Activated naive CD8-positive, alpha-beta T cell treated with anti-CD3 and anti-CD28 coated beads for 36 hours (primary cell): ENCODE measurements around the gene KRT39. TPM values are rescaled to one million over a fixed set of nuclear protein-coding genes. Genes with fewer than 3 reads are reported as not detected.
"Not testable (repeated sequence)": the region's sequence is repeated elsewhere in the genome, so short reads cannot be mapped to it uniquely, and the experiment has no call there.

ENCODE experiments used
- DNase-seq: peaks from one replicate; pipeline ENCODE4 v3.0.0; 2021
- H3K27ac Mint-ChIP-seq: one replicate; pipeline ENCODE4 v1.8.0; 2022; ENCODE audit warnings: mild to moderate bottlenecking, moderate library complexity, mixed read lengths
- H3K27me3 Mint-ChIP-seq: one replicate; pipeline ENCODE4 v1.8.0; 2022; ENCODE audit warnings: mild to moderate bottlenecking, mixed read lengths
- H3K36me3 Mint-ChIP-seq: one replicate; pipeline ENCODE4 v1.8.0; 2021; ENCODE audit warnings: mild to moderate bottlenecking, mixed read lengths
- H3K4me1 Mint-ChIP-seq: one replicate; pipeline ENCODE4 v1.8.0; 2021; ENCODE audit warnings: mixed read lengths
- H3K4me3 Mint-ChIP-seq: one replicate; pipeline ENCODE4 v1.8.0; 2022; ENCODE audit warnings: mild to moderate bottlenecking, moderate library complexity, mixed read lengths
- H3K9me3 Mint-ChIP-seq: one replicate; pipeline ENCODE4 v1.8.0; 2022; ENCODE audit warnings: mixed read lengths
- total RNA-seq, 2 experiments: library from RNA; stranded (reverse); gene quantifications; one replicate each; pipeline ENCODE4 v1.2.3, GENCODE V29; 2021

The KRT39 gene
- total RNA-seq: not detected

DNA sequence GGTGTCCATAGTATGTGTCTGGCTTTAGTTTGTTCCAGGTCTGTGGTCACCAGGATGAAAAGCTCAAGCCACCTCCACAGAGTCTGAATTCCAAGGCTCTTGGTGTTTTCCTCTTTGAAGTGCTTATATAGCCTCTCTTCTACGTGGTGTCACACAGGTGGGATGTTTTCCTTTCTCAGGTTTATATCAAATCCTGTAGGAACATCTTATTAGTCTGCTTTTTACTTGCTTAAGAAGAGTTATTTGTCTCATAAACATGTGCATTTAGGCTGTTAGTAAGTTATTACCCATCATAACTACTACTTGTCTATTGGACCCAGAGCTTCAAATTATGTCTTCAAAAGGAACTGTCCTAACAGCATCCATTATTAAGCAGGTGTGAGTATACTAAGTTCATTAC is at the start of gene KRT39:
TSS of gene KRT39 (minus strand) at position 101 of the 400 bp plus-strand sequence. CDS start at position 9, 92 bp downstream.
- DNase-seq: no peak
- Mint-ChIP-seq H3K4me3 (no peak within 1 kb of the TSS), H3K27ac (no peak within 1 kb of the TSS), H3K36me3 (no peaks in the 10 kb centered on the region), H3K27me3 (peaks cover 7% of the 10 kb centered on the region), H3K9me3 (peaks cover 1% of the 10 kb centered on the region), H3K4me1 (no peaks in the 10 kb centered on the region)

DNA sequence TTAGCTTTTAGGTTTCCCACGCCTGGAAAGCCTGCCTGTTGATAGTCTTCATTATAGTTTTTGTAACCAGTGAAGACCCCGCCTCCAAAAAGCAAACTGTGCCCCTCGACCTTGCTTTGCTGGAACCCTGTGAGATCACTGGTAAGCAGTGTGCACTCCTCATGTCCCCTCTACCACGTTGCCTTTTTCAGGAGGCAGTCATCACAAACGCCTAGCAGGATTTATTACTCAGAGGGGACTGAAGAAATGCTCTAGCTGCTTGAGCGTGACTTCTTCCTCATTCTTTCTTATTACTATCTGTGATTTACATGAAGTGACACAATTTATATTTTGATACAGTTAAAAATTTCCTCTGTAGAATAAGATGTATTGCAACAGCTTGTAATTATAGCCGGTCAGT is 48.7 kb upstream of the KRT39 start:
- no peaks in the 10 kb centered on the region for H3K9me3 Mint-ChIP-seq
- H3K27me3 Mint-ChIP-seq: peaks cover 5% of the 10 kb centered on the region
- no peak overlapping the region for H3K4me3 Mint-ChIP-seq
- no peak overlapping the region for H3K27ac Mint-ChIP-seq
- no peaks in the 10 kb centered on the region for H3K4me1 Mint-ChIP-seq
- H3K36me3 Mint-ChIP-seq: no peaks in the 10 kb centered on the region
- no peak for DNase-seq

DNA sequence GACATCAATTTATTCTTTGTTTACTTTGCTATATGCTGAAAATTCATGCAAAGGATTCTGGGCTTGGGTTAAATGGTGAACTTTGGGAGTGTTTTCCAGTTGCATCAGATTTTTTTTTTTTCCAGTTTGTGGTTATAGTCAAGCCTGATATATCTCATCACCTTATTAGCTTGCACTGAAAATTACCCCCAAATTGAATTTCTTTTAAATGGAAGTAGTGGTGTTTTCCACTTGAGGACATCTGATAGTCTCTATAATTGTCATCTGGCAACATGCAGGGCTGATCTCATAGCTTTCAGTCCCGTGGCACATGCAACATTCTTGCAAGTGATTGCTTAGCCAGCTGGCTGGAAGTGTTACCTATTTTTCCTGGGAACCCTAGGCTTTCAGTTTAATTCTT is 46.9 kb upstream of the KRT39 start:
- Mint-ChIP-seq H3K36me3 (no peaks in the 10 kb centered on the region), H3K4me3 (no peak overlapping the region), H3K27me3 (peaks cover 5% of the 10 kb centered on the region), H3K4me1 (no peaks in the 10 kb centered on the region), H3K27ac (no peak overlapping the region), H3K9me3 (no peaks in the 10 kb centered on the region)
- DNase-seq: no peak

DNA sequence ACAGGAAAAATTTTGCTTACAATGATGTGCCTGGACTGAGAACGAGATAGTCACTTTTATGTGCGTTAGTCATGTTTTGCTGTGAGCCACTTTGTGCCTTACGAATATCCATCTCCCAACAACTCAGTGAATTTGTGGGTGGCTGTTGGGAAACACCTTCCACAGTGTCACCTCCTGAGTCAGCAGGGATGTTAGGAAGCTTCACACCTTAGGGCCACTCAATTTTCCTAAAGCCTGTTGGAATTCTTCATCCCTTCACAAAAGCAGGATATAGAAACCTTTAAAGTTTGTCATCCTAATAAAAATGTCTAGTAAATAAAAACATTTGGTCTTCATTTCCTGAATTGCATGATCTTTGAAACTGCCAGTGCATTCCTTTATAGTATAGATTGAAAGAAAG is 46.4 kb upstream of the KRT39 start:
- no peak overlapping the region for H3K4me3 Mint-ChIP-seq
- no peaks in the 10 kb centered on the region for H3K9me3 Mint-ChIP-seq
- no peaks in the 10 kb centered on the region for H3K36me3 Mint-ChIP-seq
- H3K4me1 Mint-ChIP-seq: no peaks in the 10 kb centered on the region
- no peak overlapping the region for H3K27ac Mint-ChIP-seq
- no peak for DNase-seq
- peaks cover 5% of the 10 kb centered on the region for H3K27me3 Mint-ChIP-seq

DNA sequence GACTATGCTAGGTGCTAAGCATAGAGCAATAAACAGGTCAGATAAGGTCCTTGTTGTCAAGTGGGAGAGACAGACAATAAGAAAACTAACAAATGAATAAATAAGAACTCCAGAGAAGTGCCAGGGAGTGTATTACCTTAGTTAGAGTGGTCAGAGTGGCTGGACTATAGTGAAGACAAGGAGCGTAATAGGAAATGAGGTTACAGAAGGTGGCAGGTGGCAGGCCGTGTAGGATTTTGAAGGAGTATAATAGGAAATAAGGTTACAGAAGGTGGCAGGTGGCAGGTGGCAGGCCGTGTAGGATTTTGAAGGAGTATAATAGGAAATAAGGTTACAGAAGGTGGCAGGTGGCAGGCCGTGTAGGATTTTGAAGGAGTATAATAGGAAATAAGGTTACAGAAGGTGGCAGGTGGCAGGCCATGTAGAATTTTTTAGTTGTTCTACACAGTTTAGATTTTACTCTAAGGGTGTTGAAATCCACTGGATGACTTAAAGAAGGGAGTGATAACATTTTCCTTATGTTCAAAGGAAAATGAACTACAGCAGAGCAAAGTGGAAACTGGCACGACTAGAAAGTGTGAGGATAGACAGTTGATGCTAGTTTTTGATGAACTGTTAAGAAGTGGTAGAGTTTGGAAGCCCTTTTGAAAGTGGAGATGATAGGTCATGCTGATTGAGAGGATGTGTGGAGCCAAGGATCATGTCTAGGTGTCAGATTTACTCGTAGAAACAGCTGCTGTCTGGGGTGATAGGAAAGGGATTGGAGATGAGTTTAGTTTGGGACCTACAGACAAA is 45.8 kb upstream of the KRT39 start:
- H3K4me1 Mint-ChIP-seq: no peaks in the 10 kb centered on the region
- no peak for DNase-seq
- peaks cover 1% of the 10 kb centered on the region for H3K27me3 Mint-ChIP-seq
- H3K27ac Mint-ChIP-seq: no peak overlapping the region
- H3K4me3 Mint-ChIP-seq: no peak overlapping the region
- H3K9me3 Mint-ChIP-seq: no peaks in the 10 kb centered on the region
- H3K36me3 Mint-ChIP-seq: no peaks in the 10 kb centered on the region

DNA sequence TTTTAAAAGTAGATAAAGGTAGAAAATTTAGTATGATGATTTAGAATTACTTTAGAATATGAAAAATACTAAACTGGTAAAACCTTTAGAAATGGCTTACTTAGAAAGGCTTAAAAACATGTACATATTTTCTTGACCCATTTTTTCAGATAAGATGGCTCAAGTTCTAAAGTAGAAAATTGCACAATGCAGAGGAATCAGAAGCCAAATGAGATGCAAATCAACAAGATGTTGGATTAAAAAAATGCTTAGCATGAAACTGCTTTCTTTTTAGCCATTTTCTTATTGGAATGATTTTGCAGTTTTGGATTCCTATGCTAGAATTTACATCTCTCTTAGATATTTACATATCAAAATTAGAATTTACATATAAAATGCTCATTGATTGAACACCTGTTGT is 43.7 kb upstream of the KRT39 start:
- H3K9me3 Mint-ChIP-seq: no peaks in the 10 kb centered on the region
- H3K4me3 Mint-ChIP-seq: no peak overlapping the region
- H3K36me3 Mint-ChIP-seq: no peaks in the 10 kb centered on the region
- H3K27ac Mint-ChIP-seq: no peak overlapping the region
- no peaks in the 10 kb centered on the region for H3K4me1 Mint-ChIP-seq
- no peaks in the 10 kb centered on the region for H3K27me3 Mint-ChIP-seq
- no peak for DNase-seq

DNA sequence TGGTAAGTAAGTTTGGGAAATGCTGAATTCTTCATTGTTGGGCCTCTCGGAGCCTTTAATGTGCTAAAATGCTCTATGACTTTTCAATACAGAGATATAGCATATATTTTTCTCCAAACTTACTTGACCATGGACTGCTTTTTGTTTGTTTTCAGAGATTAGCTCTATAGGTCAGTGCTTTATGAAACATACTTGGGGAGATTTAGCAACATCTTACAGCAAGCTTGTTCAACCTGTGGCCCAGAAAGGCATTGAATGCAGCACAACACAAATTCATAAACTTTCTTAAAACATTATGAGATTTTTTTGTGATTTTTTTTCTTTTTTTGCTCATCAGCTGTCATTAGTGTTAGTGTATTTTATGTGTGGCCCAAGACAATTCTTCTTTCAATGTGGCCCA is 43.2 kb upstream of the KRT39 start:
- no peaks in the 10 kb centered on the region for H3K27me3 Mint-ChIP-seq

DNA sequence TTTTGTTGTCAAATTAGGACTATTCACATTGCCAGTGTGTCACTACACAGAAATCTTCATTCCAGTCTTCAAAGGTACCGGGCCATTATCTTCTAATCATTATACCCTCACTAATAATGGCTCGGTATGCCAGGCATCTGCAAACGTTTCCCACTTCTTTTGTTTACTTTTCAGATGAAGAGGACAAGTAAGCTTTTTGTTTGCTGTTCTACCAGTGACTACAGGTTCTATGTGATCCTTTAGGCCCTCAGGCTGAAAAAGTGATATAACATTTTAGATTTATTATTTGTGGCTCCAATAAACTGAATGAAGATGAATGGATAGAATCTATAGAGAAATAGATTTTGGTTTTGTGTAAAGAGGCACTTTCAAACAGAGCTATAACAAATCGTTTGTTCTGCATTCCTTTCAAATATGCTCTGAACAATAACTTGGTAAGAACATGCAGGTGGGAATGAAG is 42.6 kb upstream of the KRT39 start:
- H3K9me3 Mint-ChIP-seq: no peaks in the 10 kb centered on the region
- no peak for DNase-seq
- H3K4me1 Mint-ChIP-seq: no peaks in the 10 kb centered on the region
- no peaks in the 10 kb centered on the region for H3K27me3 Mint-ChIP-seq
- H3K36me3 Mint-ChIP-seq: no peaks in the 10 kb centered on the region
- H3K4me3 Mint-ChIP-seq: no peak overlapping the region
- no peak overlapping the region for H3K27ac Mint-ChIP-seq

More for the DNA sequence above, 43.2 kb upstream of the KRT39 start:
- Mint-ChIP-seq H3K4me1 (no peaks in the 10 kb centered on the region), H3K9me3 (no peaks in the 10 kb centered on the region), H3K27ac (no peak overlapping the region), H3K36me3 (no peaks in the 10 kb centered on the region), H3K4me3 (no peak overlapping the region)
- no peak for DNase-seq

DNA sequence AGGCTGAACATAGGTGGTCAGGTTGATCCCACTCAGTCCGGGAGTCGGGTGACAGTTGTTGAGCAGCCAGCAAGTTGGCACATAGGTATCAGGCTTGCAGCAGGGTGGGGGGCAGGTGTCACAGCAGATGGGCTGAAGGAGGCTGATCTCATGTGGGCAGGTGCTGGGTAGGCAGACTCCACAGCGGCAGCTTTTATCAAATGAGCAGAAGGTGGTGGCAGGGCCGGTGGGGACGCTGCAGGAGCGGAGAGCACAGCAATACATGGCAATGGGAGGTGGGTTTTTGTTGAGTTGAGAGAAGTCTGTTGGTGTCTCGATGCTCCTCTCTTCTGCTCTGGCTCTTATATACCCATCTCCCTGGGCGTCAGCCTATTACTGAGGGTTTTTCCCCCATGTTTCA is 42.1 kb upstream of the KRT39 start, which contains the start of gene KRTAP3-1:
TSS of gene KRTAP3-1 (minus strand) at position 318 of the 400 bp plus-strand sequence. CDS start at position 264, 54 bp downstream.
- H3K27ac Mint-ChIP-seq: no peak within 1 kb of the TSS
- H3K9me3 Mint-ChIP-seq: no peaks in the 10 kb centered on the region
- H3K36me3 Mint-ChIP-seq: no peaks in the 10 kb centered on the region
- H3K4me1 Mint-ChIP-seq: no peaks in the 10 kb centered on the region
- no peak for DNase-seq
- H3K27me3 Mint-ChIP-seq: peaks cover 4% of the 10 kb centered on the region
- H3K4me3 Mint-ChIP-seq: no peak within 1 kb of the TSS

DNA sequence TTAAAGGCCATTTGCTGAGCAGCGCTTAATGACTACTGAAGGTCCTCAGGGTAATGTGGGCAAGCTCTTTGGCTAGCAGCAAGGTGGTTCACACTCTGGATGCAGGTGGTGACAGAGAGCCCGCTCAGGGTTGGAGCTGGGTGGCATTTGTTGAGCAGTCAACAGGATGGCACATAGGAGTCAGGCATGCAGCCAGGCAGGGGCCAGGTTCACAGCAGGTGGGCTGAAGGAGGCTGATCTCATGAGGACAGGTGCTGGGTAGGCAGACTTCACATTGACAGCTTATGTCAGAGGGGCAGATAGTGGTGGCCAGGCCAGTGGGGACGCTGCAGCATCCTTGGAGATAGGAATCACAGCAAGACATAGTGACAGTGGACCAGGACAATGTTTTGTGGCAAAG is 37.6 kb upstream of the KRT39 start:
- Mint-ChIP-seq H3K4me1 (peaks cover 5% of the 10 kb centered on the region), H3K4me3 (no peak overlapping the region), H3K9me3 (no peaks in the 10 kb centered on the region), H3K27ac (no peak overlapping the region), H3K36me3 (no peaks in the 10 kb centered on the region), H3K27me3 (peaks cover 6% of the 10 kb centered on the region)
- no peak for DNase-seq

DNA sequence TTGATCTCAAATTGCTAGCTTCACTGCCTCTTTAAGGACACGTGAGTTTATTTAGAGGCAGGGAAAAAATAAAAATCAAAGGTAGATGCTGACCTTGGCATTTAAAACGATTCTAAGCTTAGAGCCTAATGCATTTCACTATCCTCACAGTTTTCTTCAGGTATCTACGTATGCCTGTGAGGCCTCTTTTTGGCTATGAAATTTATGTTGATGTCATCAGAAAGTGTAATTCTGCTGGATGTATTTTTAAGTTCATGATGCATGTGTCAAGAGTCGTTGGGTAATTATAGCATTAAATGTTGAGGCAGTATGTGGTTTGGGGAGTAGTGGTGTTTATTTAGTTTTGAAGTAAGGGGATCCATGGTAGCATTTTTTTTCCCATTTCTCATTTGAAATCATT is 37.2 kb upstream of the KRT39 start:
- H3K4me1 Mint-ChIP-seq: peaks cover 5% of the 10 kb centered on the region
- H3K27me3 Mint-ChIP-seq: peaks cover 11% of the 10 kb centered on the region

DNA sequence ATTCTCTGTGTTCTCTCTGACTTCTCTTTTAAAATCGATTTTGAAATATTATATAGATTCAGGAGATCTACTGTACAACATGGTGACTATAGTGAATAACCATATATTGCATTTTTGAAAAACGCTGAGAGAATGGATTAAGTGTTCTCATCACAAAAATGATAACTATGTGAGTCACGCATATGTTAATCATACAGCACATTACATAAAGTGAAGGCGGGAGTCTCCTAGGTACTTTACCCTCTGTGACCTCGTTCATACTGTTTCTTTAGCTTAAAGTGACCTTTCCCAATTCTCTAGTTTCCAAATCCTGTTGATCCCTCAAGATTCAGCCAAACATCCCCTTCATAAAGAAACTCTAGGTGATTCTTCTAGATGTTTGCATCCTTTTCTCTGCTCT is 36.1 kb upstream of the KRT39 start:
- H3K27ac Mint-ChIP-seq: no peak overlapping the region
- no peak for DNase-seq
- H3K27me3 Mint-ChIP-seq: peaks cover 19% of the 10 kb centered on the region
- no peaks in the 10 kb centered on the region for H3K9me3 Mint-ChIP-seq
- no peaks in the 10 kb centered on the region for H3K36me3 Mint-ChIP-seq
- H3K4me1 Mint-ChIP-seq: peaks cover 5% of the 10 kb centered on the region
- peak overlapping the region; percentile 1 for H3K4me3 Mint-ChIP-seq

More for the DNA sequence above, 37.2 kb upstream of the KRT39 start:
- H3K9me3 Mint-ChIP-seq: no peaks in the 10 kb centered on the region
- no peaks in the 10 kb centered on the region for H3K36me3 Mint-ChIP-seq
- H3K27ac Mint-ChIP-seq: no peak overlapping the region
- no peak overlapping the region for H3K4me3 Mint-ChIP-seq
- no peak for DNase-seq

DNA sequence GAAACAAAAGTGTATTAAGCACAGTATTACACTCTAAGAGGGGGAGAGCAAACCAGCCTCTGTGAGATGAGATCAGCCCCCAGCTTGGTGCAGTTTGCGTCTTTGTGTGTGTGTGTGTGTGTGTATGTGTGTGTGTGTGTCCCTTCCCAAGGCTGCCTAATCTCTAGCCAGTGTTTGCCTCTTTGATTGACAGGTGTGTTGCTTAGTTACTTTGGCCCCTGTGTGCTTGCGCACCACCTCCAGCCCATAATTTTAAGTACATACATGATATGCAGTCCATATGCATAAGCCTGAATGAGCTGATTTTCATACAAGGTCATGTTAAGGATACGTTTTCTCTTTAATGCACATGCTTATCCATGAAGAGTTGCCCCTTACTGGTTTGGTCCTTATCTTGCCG is 35.0 kb upstream of the KRT39 start:
- Mint-ChIP-seq H3K27ac (no peak overlapping the region), H3K9me3 (no peaks in the 10 kb centered on the region), H3K4me1 (peaks cover 5% of the 10 kb centered on the region), H3K36me3 (no peaks in the 10 kb centered on the region), H3K27me3 (peaks cover 26% of the 10 kb centered on the region), H3K4me3 (no peak overlapping the region)
- no peak for DNase-seq

DNA sequence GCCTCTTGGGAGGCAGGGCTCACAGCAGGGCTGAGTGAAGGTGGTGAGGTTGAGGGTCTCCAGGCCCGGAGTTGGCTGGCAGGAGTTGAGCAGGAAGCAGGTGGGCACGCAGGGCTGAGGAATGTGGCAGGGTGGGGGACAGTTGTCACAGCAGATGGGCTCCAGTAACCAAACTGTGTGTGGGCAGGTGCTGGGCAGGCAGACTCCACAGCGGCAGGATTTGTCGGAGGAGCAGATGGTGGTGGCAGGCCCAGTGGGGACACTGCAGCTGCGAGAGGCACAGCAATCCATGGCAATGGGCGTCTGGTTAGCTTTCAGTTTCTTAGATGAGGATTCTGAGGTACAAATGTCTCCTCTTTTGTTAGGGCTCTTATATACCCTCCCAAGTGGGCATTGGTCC is 32.8 kb upstream of the KRT39 start, which contains the start of gene KRTAP3-2:
TSS of gene KRTAP3-2 (minus strand) at position 344 of the 400 bp plus-strand sequence. CDS start at position 291, 53 bp downstream.
- not testable (repeated sequence) for H3K4me1 Mint-ChIP-seq, H3K9me3 Mint-ChIP-seq, H3K4me3 Mint-ChIP-seq, H3K36me3 Mint-ChIP-seq, H3K27ac Mint-ChIP-seq, DNase-seq
- H3K27me3 Mint-ChIP-seq: peaks cover 36% of the 10 kb centered on the region

DNA sequence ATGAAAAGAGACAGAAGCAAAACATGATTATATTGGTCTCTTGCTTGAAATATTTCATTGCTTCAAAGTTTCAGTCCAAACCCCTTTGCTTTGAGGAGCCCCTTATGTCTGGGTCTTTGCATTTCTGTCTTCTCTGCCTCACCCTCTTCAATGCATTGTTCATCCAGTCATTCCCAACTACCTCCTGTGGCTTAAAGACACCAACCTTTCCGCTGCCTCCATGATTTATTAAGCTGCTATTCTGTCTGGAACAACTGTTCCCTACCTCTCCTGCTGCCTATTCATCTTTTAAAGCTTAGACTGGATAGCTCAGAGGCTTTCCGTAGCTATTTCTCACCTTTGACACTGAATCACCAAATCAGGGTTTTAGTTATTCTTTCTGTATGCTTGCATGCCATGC is 30.6 kb upstream of the KRT39 start:
- Mint-ChIP-seq H3K27ac (no peak overlapping the region), H3K36me3 (no peaks in the 10 kb centered on the region), H3K4me1 (no peaks in the 10 kb centered on the region), H3K4me3 (no peak overlapping the region), H3K27me3 (peaks cover 45% of the 10 kb centered on the region), H3K9me3 (no peaks in the 10 kb centered on the region)
- no peak for DNase-seq

DNA sequence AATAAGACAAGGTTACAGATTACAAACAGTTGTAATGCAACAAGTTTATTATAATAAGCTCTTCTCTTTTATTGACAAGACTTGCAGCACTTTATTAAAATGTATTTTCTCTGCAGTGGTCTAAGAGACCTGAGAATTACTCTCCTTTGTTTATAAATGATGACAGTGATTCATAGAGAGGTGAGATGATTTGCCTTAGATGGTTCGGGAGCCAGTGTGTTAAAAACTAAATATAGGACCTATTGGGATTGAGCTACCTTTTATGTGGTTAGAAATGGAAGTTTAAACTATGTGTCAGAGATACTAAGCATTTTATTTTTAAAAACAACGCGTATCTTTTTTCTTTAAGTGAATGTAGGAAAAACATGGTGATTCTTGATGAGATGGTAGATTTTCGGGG is 30.1 kb upstream of the KRT39 start:
- peaks cover 50% of the 10 kb centered on the region for H3K27me3 Mint-ChIP-seq
- no peak overlapping the region for H3K27ac Mint-ChIP-seq

More for the DNA sequence above, 30.1 kb upstream of the KRT39 start:
- Mint-ChIP-seq H3K9me3 (no peaks in the 10 kb centered on the region), H3K36me3 (no peaks in the 10 kb centered on the region), H3K4me1 (no peaks in the 10 kb centered on the region), H3K4me3 (no peak overlapping the region)
- no peak for DNase-seq
